A549 (cell line): ENCODE results near the gene PSMA3. TPM values are rescaled to one million over a fixed set of nuclear protein-coding genes. Genes with fewer than 3 reads are reported as not detected.

Experiments
- ATAC-seq, 2 experiments: fragments of 200-7000 bp in 1 of 2; fragments of >200 bp in 1 of 2; cut with Nextera tagmentation in 1 of 2; cut with Tn5 transposase in 1 of 2; 3 replicates each; pipeline versions ENCODE4 v1.8.0 to v1.9.1; 2018 to 2020; ENCODE audit warnings: mild to moderate bottlenecking in 1 of 2, moderate library complexity in 1 of 2
- CTCF ChIA-PET: fragments of 300-600 bp; sonication (Branson Sonifier 250); formaldehyde crosslinking; extraction: SDS; loops from one replicate; lab custom pipeline; 2021; ENCODE audit warnings: antibody characterized with exemption, inconsistent platforms; lab: Yijun Ruan, JAX
- POLR2A ChIA-PET: fragments of 350-600 bp; formaldehyde crosslinking; extraction: SDS; loops from one replicate; lab custom pipeline; 2021; ENCODE audit warnings: antibody characterized with exemption, inconsistent platforms; lab: Yijun Ruan, JAX
- DNase-seq, 2 experiments: peaks; one replicate each; pipeline versions ENCODE4 v3.0.0 to v3.0.0-alpha.2; 2011 to 2016; ENCODE audit warnings: low read depth in 1 of 2, low spot score in 1 of 2
- FAIRE-seq: peaks from 2 replicates; lab custom pipeline; 2011; peaks lifted over from hg19 to GRCh38; lab: Jason Lieb, UNC
- H3K27ac ChIP-seq, 2 experiments: fragments of >200 bp; sonication (Bioruptor Twin); formaldehyde crosslinking; 3 replicates each; pipeline ENCODE4 v1.5.1; 2016 to 2017
- H3K4me1 ChIP-seq: fragments of >200 bp; sonication (Bioruptor Twin); formaldehyde crosslinking; 3 replicates; pipeline ENCODE4 v1.6.1; 2016
- H3K4me2 ChIP-seq: fragments of >200 bp; sonication (Bioruptor Twin); formaldehyde crosslinking; 3 replicates; pipeline ENCODE4 v1.6.1; 2016
- H3K4me3 ChIP-seq: fragments of >200 bp; sonication (Bioruptor Twin); formaldehyde crosslinking; 3 replicates; pipeline ENCODE4 v1.5.1; 2016
- H3K9me3 ChIP-seq: fragments of >200 bp; sonication (Bioruptor Twin); formaldehyde crosslinking; 3 replicates; pipeline ENCODE4 v1.6.1; 2016
- CEBPB ChIP-seq, 2 experiments: fragments of >200 bp in 1 of 2; sonication (Bioruptor Twin) in 1 of 2; formaldehyde crosslinking in 1 of 2; IDR thresholded peaks; 2 replicates each; pipeline ENCODE4 v1.6.1; 2012 to 2016
- CHD2 ChIP-seq: fragments of 150-350 bp; IDR thresholded peaks from 2 replicates; pipeline ENCODE4 v1.6.1; 2014; ENCODE audit warnings: low read length; ENCODE audit not compliant: partially characterized antibody
- CTCF ChIP-seq: fragments of >200 bp; sonication (Bioruptor Twin); formaldehyde crosslinking; IDR thresholded peaks from 3 replicates; pipeline ENCODE4 v1.5.1; 2016
- EHMT2 ChIP-seq: fragments of 200-600 bp; sonication (generic); IDR thresholded peaks from 2 replicates; pipeline ENCODE4 v1.6.1; 2016; ENCODE audit warnings: antibody characterized with exemption, low read depth, mild to moderate bottlenecking, moderate library complexity
- ELK1 ChIP-seq: fragments of 150-350 bp; IDR thresholded peaks from 2 replicates; pipeline ENCODE4 v1.6.1; 2014; ENCODE audit warnings: low read depth, mild to moderate bottlenecking, low read length
- FOSL2 ChIP-seq, 2 experiments: fragments of 450-650 bp in 1 of 2; fragments of >200 bp in 1 of 2; sonication (Bioruptor Twin) in 1 of 2; formaldehyde crosslinking; IDR thresholded peaks; 2 replicates each; pipeline versions ENCODE4 v1.5.0 to v1.6.1; 2016 to 2020; ENCODE audit warnings: mild to moderate bottlenecking in 1 of 2, moderate library complexity in 1 of 2
- GATA3 ChIP-seq: IDR thresholded peaks from 2 replicates; pipeline ENCODE4 v1.6.1; 2012; ENCODE audit warnings: borderline replicate concordance
- HEYL ChIP-seq: fragments of 250-450 bp; sonication (Bioruptor Pico); IDR thresholded peaks from 2 replicates; pipeline ENCODE4 v1.8.0; 2021; ENCODE audit warnings: mild to moderate bottlenecking, moderate library complexity
- MYC ChIP-seq: IDR thresholded peaks from 2 replicates; pipeline ENCODE4 v1.6.1; 2012; ENCODE audit warnings: mild to moderate bottlenecking, inconsistent platforms, low read length, improper control_type of control experiment, borderline replicate concordance
- NFE2L2 ChIP-seq: fragments of 150-350 bp; conservative IDR thresholded peaks from 2 replicates; pipeline ENCODE4 v1.6.1; 2014; ENCODE audit warnings: low read length
- PBX3 ChIP-seq: IDR thresholded peaks from 2 replicates; pipeline ENCODE4 v1.6.1; 2012
- POLR2A ChIP-seq: IDR thresholded peaks from 2 replicates; pipeline ENCODE4 v1.6.1; 2012; ENCODE audit warnings: mild to moderate bottlenecking, low read length
- RFX5 ChIP-seq: fragments of 450-650 bp; IDR thresholded peaks from 2 replicates; pipeline ENCODE4 v1.7.1; 2014; ENCODE audit warnings: antibody characterized with exemption, mild to moderate bottlenecking, moderate library complexity
- ZSCAN20 ChIP-seq: fragments of 250-450 bp; sonication (Bioruptor Pico); IDR thresholded peaks from 2 replicates; pipeline ENCODE4 v1.8.0; 2022; ENCODE audit warnings: mild to moderate bottlenecking, moderate library complexity
- WGBS: methylation state at CpG from one replicate; pipeline ENCODE4 v1.1.6; 2017; ENCODE audit errors: missing lambda C conversion rate; 5-methylcytosine and 5-hydroxymethylcytosine counted together
- polyA plus RNA-seq, 4 experiments: library from polyadenylated mRNA; depleted of rRNA in 3 of 4; stranded (reverse); fragments of >200 nt; fragmentation: RNase III in 1 of 4; extraction: RNeasy Plus Mini Kit Qiagen cat#74134 plus additional on column Dnase treatment in 1 of 4; gene quantifications; 2 replicates in 3 of 4; 3 replicates in 1 of 4; pipeline ENCODE4 v1.2.3, GENCODE V29; 2011 to 2017
- TF ChIP-seq, protein P1 (sequence below): IDR thresholded peaks from 2 replicates; pipeline ENCODE4 v1.6.1; 2012
- TF ChIP-seq, protein P2 (sequence below): fragments of 250-450 bp; sonication (Bioruptor Pico); IDR thresholded peaks from 2 replicates; pipeline ENCODE4 v1.5.0; 2021; ENCODE audit warnings: mild to moderate bottlenecking, moderate library complexity, borderline replicate concordance

Gene PSMA3
- polyA plus RNA-seq, 2 of the 4 experiments (the other 2 are of a cell fraction), result 260 to 410 TPM

DNA sequence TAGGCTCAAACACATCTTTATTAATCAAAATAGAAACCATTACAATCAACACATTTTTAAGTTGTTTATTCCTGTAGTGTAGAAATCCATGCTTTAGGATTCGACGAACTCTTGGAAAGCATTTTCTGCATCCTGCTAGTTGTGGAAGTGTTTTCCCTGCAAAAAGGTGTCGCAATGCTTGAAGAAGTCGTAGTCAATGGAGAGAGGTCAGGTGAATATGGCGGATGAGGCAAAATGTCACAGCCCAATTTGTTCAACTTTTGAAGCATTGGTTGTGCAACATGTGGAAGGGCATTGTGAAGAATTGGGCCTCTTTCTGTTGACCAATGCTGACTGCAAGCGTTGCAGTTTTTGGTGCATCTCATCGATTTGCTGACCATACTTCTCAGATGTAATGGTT lies 49.6 kb downstream of the PSMA3 start:
- DNase-seq (no peak), ATAC-seq (no peak), FAIRE-seq (no peak)
- WGBS, result 95% methylated on average over 7 of the region's 7 CpGs
- POLR2A ChIA-PET, result no interaction called here
- no peak overlapping the region for H3K4me3 ChIP-seq
- H3K4me2 ChIP-seq, result no peak overlapping the region
- peaks cover 10% of the 10 kb centered on the region; the same call in 2 of the 3 replicates for H3K4me1 ChIP-seq
- H3K27ac ChIP-seq, result no peak overlapping the region
- H3K9me3 ChIP-seq, result no peaks in the 10 kb centered on the region
- TF ChIP-seq NFE2L2 (no peak), CEBPB (IDR thresholded peaks at IDR 0.05) (peak in 1 of 2 experiments; percentile 38; a peak in 1 of 4 replicates)
- CTCF ChIA-PET, result no interaction called here

GRCh38 chr14:58296726-58297125 lies 52.1 kb downstream of the PSMA3 start:
- no peak for TF ChIP-seq FOSL2 (IDR thresholded peaks at IDR 0.05)
- TF ChIP-seq FOSL2 (CRISPR knock-in tag; IDR thresholded peaks at IDR 0.05), result peak; percentile 23; the same call in 1 of the 2 replicates
- no peak for TF ChIP-seq RFX5
- H3K4me2 ChIP-seq, result peak overlapping the region; percentile 92
- ChIA-PET CTCF (no interaction called here), POLR2A (interaction anchor here (2.9 kb wide), 1 partner anchor 51 kb away, joined by 27 read pairs; the partner anchor contains the start of gene PSMA3)
- WGBS, result 6% methylated on average over 3 of the region's 3 CpGs
- FAIRE-seq (no peak), DNase-seq (no peak), ATAC-seq (no peak)
- no peaks in the 10 kb centered on the region for H3K9me3 ChIP-seq
- H3K4me3 ChIP-seq, result peak overlapping the region; percentile 73
- peak overlapping the region; percentile 91 to 94; a peak in 5 of 6 replicates for H3K27ac ChIP-seq
- H3K4me1 ChIP-seq, result peaks cover 23% of the 10 kb centered on the region

DNA sequence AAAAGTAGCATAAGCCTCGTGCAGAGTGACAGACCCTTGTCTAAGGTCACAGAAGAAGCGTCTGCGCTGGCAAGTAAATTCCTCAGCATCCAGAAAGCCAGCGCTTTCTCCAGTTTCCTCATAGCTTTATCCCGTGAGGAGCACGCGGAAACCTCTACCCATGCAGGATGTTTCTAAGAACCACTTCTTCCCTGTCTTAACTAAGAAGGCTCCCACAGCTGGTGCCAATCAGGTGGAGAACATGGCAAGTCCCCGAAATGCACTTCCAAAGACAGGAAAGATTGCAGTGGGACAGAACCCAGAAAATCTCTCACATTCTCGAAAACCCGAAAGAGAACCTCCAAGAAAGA lies 52.7 kb downstream of the PSMA3 start:
- no peak for TF ChIP-seq CTCF
- TF ChIP-seq, protein P1, sequence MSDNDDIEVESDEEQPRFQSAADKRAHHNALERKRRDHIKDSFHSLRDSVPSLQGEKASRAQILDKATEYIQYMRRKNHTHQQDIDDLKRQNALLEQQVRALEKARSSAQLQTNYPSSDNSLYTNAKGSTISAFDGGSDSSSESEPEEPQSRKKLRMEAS, result peak; percentile 9; the same call in 1 of the 2 replicates
- FAIRE-seq, result no peak
- Histone ChIP-seq H3K4me3 (peak overlapping the region; percentile 73), H3K4me1 (peaks cover 23% of the 10 kb centered on the region), H3K27ac (peak overlapping the region; percentile 91 to 94), H3K4me2 (peak overlapping the region; percentile 92), H3K9me3 (no peaks in the 10 kb centered on the region)
- ChIA-PET POLR2A (interaction anchor here (1.0 to 2.9 kb wide), 8 partner anchors 9 to 130 kb away, joined by 4 to 27 read pairs (median 12); partner anchors contain the start of genes ACTR10, KIAA0586, PSMA3 and TIMM9), CTCF (no interaction called here)
- peak; percentile 1 to 7 for ATAC-seq
- peak in 1 of 2 experiments; percentile 13 for DNase-seq
- WGBS, result under 1% methylated on average over 10 of the region's 10 CpGs

DNA sequence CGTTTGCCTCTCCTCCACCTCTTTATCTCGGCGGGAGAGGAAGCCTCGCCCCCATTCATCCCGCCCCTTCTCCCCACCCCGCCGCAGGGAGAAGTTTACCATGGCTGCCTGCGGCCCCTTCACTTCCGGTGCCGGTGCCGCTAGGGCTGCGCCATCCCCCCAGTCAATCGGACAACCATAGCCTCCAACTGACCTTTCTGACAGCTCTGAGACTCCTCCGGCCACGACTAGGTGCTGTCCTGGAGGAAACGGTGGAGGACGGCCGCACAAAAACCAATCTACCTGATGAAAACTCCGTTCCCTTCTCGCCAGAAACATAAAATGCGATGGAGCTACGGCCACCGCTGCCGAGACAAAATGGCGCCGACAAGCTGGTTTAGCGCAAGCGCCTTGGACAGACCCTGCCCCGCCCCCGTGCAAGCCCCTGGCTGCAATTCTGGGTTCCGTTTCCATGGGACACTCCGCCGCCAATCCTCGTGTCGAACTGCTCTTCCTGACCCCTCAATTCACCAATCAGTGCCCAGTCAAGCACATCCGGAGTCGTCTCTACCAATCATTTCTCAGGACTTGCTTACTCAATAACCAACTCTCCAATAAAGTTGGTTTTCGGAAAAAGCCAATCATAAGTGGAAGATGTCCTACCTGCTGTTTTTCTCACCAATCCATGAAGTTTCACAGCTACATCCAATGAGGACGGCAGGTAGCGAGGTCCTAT lies 53.3 kb downstream of the PSMA3 start:
- Histone ChIP-seq H3K27ac (peak overlapping the region; percentile 91 to 94), H3K4me1 (peaks cover 23% of the 10 kb centered on the region), H3K4me3 (peak overlapping the region; percentile 98), H3K4me2 (peak overlapping the region; percentile 92), H3K9me3 (no peaks in the 10 kb centered on the region)
- ATAC-seq (peak; percentile 92 to 94), DNase-seq (peak; percentile 99 to 100), FAIRE-seq (peak; percentile 98)
- ChIA-PET POLR2A (interaction anchor here (0.6 to 2.9 kb wide), 19 partner anchors 9 to 129 kb away, joined by 3 to 27 read pairs (median 6); partner anchors contain the start of genes ACTR10, KIAA0586, PSMA3 and TIMM9), CTCF (interaction anchor here (0.7 to 1.0 kb wide), 3 partner anchors 10 to 128 kb away, joined by 4 to 5 read pairs (median 5); partner anchors contain the start of gene TOMM20L)
- under 1% methylated on average over 30 of the region's 40 CpGs for WGBS
- TF ChIP-seq HEYL, result peak; percentile 99
- no peak for TF ChIP-seq CTCF
- peak; percentile 99 for TF ChIP-seq ZSCAN20 (CRISPR knock-in tag)
- no peak for TF ChIP-seq EHMT2
- TF ChIP-seq, protein P2, sequence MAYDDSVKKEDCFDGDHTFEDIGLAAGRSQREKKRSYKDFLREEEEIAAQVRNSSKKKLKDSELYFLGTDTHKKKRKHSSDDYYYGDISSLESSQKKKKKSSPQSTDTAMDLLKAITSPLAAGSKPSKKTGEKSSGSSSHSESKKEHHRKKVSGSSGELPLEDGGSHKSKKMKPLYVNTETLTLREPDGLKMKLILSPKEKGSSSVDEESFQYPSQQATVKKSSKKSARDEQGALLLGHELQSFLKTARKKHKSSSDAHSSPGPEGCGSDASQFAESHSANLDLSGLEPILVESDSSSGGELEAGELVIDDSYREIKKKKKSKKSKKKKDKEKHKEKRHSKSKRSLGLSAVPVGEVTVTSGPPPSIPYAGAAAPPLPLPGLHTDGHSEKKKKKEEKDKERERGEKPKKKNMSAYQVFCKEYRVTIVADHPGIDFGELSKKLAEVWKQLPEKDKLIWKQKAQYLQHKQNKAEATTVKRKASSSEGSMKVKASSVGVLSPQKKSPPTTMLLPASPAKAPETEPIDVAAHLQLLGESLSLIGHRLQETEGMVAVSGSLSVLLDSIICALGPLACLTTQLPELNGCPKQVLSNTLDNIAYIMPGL, result peak; percentile 59; the same call in 1 of the 2 replicates
- peak; percentile 98 for TF ChIP-seq PBX3
- TF ChIP-seq GATA3, result no peak
- TF ChIP-seq CHD2, result no peak
- TF ChIP-seq, protein P1, result no peak; the same call in 1 of the 2 replicates
- peak in 1 of 2 experiments; percentile 57; a peak in 1 of 4 replicates for TF ChIP-seq CEBPB (IDR thresholded peaks at IDR 0.05)
- TF ChIP-seq MYC, result peak; percentile 78; the same call in 1 of the 2 replicates
- TF ChIP-seq ELK1, result 0 out of 2 replicates have a peak, but pooled peaks have one; percentile 77
- peak; percentile 88 for TF ChIP-seq POLR2A
